GM19240 (cell line): ENCODE data around the gene PDHA1.

Experiments used
- DNase-seq: peaks from one replicate; pipeline ENCODE4 v3.0.0; 2011; ENCODE audit warnings: low spot score; ENCODE audit not compliant: insufficient read length

Gene PDHA1

DNA sequence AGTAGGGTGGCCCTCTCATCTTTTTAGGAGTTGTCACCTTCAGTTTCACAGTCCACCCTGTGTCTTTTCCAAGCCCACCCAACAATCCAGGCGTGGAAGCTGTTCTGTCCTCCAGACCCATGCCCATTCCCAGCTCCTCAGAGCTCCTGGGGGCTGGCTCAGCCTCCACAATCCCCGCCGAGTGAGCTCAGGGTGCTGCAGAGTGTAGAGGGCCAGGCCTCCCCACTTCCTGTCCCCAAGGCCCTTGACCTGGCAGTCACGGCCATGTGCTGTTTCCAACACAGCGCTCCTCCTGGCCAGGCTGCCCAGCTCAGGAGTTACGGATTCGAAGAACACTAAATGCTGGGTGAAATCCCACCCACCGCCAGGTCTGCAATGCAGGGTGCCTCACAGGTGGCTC lies 31.8 kb downstream of the PDHA1 start:
- no peak for DNase-seq

DNA sequence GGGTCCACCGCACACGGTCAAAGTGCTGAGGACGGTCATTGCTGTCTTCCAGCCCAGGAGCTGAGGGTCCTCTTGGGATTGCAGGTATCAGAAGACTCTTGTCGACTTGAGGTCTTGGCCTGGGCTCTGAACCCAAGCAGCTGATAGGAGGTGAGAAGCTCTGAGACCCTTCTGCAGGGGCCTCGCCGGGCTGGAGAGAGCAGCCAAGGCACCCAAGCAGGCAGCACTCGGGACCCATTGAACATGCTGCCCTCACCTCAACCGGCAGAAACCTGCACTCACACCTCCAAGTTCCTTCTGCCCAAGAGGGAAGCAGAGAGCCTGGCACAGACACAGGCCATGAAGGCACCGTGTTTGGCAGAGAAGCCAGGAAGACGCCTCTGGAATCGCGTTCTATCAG lies 34.1 kb downstream of the PDHA1 start:
- DNase-seq, result no peak

DNA sequence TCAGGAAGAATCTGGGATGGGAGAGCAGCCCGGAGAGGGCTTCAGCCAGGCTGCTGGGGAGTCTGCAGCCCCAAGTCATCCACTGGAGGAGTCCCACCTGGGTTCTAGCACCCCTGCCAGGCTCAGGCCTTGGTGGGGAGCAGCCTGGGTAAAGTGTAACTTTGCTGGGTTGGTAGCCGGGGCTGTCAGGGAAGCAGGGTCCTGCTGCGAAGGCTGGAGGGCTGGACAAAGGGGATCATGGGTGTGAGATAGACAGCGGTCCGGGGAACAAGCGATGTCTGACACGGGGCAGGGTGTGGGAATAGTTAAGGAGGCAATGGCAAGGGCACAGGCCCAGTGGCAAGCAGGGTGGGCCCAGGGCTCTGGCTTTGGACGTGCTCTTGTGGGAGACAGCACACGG lies 37.6 kb downstream of the PDHA1 start:
- DNase-seq, result no peak

DNA sequence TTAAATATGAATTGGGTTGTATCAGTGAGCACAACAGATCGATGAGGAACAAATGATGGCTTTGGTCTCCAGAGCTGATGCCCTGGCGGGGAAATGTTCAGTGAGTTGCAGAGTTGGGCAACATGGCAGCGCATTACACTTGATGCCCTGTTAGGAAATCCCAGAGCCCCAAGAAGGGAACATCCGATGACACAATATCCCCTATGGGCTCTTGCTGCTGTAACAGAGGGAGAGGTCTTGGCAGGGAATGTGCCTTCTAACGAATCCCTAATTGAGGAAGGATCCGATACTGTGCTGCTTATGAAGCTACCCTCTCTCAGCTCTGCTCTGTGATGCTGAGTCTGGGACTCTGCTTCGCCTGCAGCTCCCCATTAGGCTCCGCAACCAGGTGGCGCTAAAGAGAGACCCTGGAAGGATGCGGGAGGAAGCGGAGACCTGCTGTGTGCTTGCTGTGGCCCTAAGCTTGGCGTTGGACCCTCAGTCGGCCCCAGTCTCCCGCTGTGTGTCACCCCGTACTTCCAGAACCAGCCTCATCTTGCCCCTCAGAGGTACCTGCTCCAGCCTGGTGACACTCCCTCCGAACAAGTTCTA lies 38.9 kb downstream of the PDHA1 start:
- DNase-seq, result peak; percentile 30

DNA sequence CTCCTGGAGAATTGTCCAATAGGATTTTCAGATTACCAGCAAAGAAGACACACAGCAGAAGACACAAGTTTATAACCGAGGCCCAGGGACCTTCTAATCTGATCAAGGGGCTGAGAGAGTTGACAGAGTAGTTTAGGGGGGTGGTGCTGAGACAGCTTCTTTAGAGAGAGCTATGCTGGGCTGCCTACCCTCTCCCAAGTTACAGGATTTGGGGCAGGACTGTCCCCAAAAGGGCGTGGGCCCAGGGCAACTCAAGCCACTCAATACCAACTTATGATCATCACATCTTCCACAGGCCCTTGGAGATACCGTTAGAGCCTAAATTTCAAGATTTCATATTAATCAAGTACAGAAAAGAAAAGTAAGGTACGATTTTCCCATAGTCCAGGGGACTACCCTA lies 43.0 kb downstream of the PDHA1 start:
- no peak for DNase-seq

DNA sequence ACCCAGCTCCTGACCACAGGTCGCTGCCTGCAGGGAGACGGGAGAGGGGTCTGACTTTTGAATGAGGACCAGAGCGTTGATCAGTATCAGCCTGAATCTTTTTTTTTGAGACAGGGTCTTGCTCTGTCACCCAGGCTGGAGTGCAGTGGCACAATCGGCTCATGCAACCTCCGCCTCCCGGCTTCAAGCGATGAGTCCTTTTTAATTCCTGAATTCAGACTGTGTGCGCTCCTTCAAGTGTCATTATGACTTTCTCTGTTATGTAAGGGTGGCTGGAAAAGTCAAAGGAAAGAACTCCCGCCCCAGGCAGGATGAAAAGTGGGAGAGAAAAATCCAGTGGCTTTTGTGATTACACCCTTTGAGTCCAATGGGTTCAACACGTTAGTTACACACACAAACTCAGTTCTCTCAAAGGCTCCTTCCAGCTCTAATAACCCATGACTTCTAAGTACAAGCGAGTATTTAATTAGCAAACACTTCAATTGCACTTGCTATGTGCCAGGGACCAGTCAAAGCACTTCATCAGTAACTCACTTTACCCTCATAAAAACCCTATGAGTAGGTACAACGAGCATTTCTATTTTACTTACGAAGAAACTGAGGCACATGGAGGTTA lies 44.4 kb downstream of the PDHA1 start:
- DNase-seq, result no peak

DNA sequence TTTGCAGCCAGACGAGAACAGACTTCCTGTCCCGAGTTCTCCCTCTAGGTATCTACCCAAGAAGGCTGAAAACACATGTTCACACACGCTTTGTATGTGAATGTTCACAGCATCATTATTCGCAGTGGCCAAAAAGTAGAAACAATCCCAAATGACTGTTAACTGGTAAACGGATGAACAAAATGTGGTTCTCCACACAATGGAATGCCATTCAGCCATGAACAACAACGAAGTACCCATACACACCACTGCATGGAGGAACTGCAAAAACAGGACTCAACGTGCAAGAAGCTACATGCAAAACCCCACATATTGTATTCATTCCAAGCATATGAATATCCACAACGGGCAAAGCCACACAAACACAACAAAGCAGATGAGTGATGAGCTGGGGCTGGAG lies 45.0 kb downstream of the PDHA1 start:
- DNase-seq, result no peak

DNA sequence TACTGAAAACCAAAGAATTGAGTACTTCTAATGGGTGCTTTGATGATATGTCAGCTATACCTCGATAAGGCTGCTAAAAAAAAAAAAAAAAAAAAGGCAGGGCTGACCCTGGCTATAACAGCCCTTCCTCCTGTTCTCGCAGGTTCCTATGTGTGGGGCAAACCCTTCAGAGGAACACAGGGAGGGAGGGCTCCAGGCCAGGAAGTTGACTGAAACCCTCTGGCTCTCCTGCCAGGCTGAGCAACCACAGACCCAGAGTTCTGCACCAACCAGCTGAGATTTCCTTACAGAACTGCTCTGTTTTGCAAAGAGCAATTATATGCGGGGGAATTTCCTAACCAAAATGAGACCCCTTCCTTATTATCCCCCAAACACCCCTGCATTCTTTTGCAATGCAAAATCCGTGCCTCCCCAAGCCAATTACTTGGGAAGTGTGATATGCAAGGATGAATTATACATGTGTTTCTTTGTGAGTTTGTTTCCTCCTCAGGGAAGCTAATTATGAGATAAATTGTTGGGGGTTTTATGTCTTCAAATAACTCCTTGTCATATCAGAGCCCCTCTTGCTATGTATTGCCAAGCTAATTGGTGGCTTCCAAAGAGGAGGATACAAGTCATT lies 45.6 kb downstream of the PDHA1 start:
- no peak for DNase-seq

DNA sequence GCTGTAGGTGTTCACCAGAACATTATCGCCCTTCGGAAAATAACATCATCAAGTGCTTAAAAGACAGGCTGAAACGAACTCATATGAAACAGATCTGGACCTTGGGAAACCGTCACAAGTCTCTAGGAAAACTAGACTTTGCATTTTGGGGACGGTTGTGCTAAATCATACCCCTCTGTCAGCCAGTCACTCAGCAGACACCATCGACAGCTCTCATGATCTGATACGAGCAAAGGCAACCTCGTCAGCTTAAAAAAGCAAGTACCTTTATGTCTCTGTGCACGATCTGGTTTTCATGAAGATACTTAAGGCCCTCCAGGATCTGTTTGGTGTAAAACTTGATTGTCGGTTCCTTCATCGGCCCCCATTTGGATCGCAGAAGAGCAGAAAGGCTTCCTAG lies 48.4 kb downstream of the PDHA1 start:
- no peak for DNase-seq

DNA sequence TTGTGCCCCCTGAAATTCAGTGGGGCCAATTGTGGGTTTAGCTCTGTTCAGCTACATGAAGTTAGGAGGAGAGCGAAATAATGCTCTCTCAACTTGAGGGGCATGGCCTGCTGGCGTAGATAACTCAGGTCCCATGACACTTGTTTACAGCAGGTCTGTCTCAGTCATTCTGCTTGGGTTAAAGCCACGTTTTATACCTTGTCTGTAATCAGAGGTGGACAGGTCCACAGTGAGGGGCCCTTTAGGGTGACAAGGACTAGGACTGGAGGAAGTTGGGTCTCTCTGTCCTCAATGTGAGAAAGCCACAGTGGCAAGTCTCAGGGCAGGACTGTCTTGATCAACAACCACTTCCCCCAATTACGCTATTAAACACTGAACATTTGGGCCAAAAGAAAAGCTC lies 49.0 kb downstream of the PDHA1 start:
- DNase-seq, result no peak

DNA sequence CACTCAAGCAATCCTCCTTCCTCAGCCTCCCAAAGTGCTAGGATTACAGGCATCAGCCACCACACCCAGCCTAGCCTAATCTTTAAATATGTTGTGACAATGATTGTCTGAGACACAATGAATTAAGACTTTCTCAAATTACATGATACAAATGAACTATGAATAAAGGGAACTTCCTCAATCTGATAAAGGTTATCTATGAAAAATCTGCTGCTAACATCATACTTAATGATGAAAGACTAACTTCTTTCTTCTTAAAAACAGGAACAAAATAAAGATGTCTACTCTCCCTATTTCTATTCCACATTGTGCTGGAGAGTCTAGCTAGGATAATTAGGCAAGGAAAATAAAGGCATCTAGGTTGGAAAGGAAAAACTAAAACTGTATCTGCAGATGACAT lies 60.0 kb downstream of the PDHA1 start:
- no peak for DNase-seq

DNA sequence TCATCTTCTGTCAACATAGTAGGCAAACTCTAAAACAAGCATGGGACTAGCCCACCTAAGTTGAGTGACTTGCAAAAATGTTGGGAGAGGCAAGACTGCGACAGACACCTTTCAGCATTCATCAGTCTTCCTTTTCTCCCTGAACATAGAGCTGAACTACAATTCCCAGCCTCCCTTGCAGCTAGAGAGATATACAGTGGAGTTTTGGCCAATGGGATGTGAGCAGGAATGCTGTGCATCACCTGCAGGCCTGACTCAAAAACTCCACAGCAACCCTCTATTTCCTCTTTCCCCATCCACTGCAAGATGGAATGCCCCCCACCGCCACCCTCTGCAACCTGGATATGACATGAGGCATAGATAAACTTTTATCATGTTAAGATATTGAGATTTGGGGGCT lies 66.5 kb downstream of the PDHA1 start:
- DNase-seq, result no peak
